ENCODE measurements around the gene EXD3.

DNA sequence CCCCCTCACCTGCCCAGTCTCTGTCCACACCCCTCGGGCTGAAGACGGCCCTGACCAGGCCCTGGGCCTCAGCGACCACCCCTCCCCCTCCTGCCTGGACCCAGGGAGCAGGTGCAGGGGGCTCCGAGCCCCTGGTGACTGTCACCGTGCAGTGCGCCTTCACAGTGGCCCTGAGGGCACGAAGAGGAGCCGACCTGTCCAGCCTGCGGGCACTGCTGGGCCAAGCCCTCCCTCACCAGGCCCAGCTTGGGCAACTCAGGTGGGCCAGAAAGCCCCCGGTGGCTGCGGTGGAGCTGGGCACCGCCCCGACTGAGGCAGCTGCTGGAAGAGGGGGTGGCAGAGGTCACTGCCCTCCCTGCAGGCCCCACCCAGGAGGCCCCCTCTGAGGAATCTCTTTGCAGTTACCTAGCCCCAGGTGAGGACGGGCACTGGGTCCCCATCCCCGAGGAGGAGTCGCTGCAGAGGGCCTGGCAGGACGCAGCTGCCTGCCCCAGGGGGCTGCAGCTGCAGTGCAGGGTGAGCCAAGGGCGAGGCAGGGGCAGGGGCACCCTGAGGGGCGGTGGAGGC, 10.5 kb upstream of the EXD3 start:
- TF ChIP-seq, protein P1, sequence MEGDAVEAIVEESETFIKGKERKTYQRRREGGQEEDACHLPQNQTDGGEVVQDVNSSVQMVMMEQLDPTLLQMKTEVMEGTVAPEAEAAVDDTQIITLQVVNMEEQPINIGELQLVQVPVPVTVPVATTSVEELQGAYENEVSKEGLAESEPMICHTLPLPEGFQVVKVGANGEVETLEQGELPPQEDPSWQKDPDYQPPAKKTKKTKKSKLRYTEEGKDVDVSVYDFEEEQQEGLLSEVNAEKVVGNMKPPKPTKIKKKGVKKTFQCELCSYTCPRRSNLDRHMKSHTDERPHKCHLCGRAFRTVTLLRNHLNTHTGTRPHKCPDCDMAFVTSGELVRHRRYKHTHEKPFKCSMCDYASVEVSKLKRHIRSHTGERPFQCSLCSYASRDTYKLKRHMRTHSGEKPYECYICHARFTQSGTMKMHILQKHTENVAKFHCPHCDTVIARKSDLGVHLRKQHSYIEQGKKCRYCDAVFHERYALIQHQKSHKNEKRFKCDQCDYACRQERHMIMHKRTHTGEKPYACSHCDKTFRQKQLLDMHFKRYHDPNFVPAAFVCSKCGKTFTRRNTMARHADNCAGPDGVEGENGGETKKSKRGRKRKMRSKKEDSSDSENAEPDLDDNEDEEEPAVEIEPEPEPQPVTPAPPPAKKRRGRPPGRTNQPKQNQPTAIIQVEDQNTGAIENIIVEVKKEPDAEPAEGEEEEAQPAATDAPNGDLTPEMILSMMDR (IDR thresholded peaks at IDR 0.05), result no peak
- no peak for TF ChIP-seq POLR2AphosphoS5 (IDR thresholded peaks at IDR 0.05)
- no peak for TF ChIP-seq POLR2A (IDR thresholded peaks at IDR 0.05)

Measured in breast epithelium (tissue), 3 donors.